ENCODE results near the gene EXOSC1.
"Not testable (repeated sequence)": the region's sequence is repeated elsewhere in the genome, so short reads cannot be mapped to it uniquely, and the experiment has no call there.

The EXOSC1 gene, protein sequence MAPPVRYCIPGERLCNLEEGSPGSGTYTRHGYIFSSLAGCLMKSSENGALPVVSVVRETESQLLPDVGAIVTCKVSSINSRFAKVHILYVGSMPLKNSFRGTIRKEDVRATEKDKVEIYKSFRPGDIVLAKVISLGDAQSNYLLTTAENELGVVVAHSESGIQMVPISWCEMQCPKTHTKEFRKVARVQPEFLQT

GRCh38 chr10:97445722-97446639, at the start of gene EXOSC1, which contains the start of gene ZDHHC16:
TSS of gene EXOSC1 (minus strand) at chr10:97446006. CDS start at chr10:97445985, 21 bp downstream.
TSS of gene ZDHHC16 (plus strand) at chr10:97446175. CDS start at chr10:97451676, 5,501 bp downstream.
- DNase-seq (ENCODE audit: low read depth), result peak; percentile 85

GRCh38 chr10:97494863-97495506, 49.2 kb upstream of the EXOSC1 start:
- no peak for DNase-seq (ENCODE audit: low read depth)

DNA sequence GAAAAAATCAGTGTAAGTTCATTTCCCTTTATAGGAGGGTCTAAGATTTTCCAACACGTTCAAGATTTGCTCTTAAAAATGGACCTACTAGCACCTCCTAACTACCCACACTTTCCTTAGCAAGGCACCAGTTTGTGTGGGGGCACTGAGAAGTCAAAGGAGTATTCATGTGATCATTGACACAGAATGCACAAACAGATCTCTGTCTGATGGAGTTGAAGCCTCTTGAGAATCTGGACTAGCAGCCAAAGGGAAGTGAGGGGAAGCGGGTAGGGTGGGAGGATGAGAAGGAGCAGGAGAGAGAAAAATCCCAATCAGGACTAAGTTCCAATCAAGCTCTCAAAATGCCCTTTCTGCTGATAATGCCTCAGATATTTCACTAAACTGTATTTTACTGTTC, 48.3 kb upstream of the EXOSC1 start:
- no peak for DNase-seq (ENCODE audit: low read depth)

- DNase-seq (ENCODE audit: low read depth), result no peak
These were observed 44.8 kb upstream of the EXOSC1 start for GRCh38 chr10:97490592-97490991.

DNA sequence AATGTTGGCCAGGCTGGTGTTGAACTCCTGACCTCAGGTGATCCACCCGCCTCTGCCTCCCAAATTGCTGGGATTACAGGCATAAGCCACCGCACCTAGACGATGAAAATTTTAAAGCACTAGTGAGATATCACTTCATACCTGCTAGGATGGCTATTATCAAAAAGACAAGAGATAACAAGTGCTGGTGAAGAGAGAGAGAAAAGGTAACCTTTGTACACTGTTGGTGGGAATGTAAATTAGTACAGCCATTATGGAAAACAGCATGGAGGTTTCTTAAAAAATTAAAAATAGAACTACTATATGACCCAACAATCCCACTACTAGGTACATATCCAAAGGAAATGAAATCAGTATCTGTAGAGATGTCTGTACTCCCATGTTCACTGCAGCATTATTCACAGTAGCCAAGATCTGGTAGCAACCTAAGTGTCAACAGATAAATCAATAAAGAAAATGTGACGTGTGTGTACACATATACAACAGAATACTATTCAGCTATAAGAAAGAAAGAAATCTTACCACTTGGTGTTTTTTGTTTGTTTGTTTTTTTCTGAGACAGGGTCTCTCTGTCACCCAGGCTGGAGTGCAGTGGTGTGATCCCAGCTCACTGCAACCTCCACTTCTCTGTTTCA, 40.0 kb upstream of the EXOSC1 start:
- DNase-seq (ENCODE audit: low read depth), result no peak

DNA sequence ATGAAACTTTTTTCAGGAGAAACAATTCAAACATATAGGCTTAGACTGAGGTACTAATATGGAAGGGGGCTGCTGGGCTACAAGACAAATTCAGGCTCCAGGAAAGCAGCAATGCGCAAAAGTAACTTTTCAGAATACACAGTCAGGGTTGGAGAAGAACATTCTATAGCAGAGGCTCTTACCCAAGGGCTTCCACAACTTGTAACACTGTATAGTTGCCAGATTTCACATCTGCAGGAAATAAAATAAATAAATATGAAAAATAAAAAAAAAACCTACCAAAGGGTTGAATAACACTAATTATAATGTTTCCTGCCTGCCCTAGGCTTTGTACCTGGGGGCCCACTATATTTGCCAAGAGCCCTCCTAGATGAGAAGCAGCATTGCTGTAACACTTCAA, 38.1 kb upstream of the EXOSC1 start:
- no peak for DNase-seq (ENCODE audit: low read depth)

- DNase-seq (ENCODE audit: low read depth), result no peak
These were observed 37.7 kb upstream of the EXOSC1 start for GRCh38 chr10:97483506-97483905.

- no peak for DNase-seq (ENCODE audit: low read depth)
These were observed 36.6 kb upstream of the EXOSC1 start for GRCh38 chr10:97482381-97482780.

- no peak for DNase-seq (ENCODE audit: low read depth)
These were observed 35.3 kb upstream of the EXOSC1 start for GRCh38 chr10:97481071-97481470.

DNA sequence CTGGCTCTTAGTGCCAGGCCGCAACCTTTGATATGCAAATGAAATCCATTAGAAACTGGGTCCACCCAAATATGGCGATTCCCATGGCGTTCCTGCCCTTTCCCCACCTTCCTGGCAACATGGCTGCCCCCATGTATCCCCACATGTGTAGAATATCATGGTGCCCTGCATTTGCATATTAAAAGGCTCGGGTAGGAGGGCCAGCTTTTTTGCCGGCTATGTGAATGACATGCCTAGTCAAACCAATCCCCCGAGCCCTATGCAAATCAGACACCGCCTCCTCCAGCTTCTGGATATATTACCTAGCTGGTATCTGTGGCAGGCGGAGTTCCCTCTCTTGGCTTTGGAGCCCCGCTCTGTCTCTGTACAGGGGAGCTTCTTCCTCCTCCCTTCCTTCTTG, 34.1 kb upstream of the EXOSC1 start:
- DNase-seq (ENCODE audit: low read depth), result no peak

DNA sequence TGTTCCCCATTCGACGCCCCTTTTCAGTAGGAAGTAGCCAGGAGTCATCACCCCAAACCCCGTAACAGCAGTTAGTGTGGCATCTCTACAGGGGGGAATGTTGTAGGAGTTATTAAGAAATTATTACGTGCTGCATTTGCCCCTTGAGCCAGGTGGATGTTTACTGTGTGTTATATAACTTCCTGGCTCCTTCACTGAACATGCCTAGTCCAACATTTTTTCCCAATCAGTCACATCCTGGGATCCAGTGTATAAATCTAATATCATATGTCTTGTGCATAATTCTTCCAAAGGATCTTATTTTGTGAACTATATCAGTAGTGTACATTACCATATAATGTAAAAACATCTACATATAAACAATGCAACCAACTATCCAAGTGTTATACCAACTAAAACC, 33.6 kb upstream of the EXOSC1 start:
- DNase-seq (ENCODE audit: low read depth), result not testable (repeated sequence)

DNA sequence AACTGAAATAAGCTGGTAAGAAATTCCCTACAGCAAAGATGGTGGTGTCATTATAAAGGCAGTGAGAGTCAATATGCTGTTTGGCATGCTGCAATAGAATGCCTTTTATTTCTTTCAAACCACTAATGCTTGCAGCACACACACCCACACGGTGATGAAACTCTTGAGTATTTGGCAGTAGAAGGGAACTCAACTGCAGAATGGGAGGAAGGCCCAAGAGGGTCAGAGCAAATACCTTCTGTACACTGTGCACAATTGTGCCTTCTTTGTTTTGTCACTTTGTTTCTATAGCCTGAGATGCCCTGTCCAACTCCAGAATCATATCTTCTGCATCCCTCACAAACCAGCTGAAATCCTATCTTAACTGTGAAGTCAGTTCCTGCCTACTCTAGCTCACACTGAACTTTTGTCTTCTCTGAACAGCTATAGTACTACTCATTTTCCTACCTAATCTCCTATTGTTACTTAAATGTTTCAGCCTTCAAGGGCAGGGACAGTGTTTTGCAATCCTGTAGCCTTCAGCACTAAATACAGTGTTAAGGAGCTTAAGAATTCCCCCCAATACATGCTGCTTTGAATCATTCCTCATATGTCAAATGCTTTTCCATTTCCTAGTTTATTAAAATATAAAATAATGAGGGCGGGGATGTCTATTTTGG, 30.3 kb upstream of the EXOSC1 start:
- no peak for DNase-seq (ENCODE audit: low read depth)

DNA sequence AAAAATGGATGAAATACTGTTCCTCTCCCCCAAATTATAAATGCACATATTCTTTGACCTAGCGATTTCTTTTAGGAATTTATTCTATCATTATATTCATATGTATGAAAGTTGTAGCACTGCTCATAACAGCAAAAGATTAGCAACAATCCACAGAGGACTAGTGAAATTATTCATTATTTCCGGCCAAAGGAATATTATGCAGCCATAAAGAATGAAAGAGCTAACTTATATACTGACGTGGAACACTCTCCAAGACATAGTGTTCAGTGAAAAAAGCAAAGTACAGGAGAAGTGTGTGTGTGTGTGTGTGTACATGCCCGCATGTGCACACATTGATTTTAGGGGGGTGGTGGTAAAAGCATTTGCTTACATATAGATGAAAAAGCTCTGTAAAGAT, 29.1 kb upstream of the EXOSC1 start:
- no peak for DNase-seq (ENCODE audit: low read depth)

DNA sequence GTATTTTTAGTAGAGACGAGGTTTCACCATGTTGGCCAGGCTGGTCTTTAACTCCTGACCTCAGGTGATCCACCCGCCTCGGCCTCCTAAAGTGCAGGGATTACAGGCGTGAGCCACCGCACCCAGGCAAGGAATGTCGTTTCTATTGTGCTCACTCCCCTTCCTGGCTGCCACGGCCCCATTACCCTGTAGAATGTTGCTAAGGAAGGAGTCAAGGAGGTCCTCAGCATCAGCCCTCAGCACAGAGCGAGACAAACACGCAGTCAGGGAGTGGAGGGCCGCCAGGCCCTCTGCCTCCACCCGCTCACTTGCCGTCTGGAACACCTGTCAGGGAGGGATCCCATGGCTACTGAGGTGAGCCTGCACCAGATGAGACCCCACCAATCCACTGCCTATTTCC, 23.0 kb upstream of the EXOSC1 start:
- not testable (repeated sequence) for DNase-seq (ENCODE audit: low read depth)

DNA sequence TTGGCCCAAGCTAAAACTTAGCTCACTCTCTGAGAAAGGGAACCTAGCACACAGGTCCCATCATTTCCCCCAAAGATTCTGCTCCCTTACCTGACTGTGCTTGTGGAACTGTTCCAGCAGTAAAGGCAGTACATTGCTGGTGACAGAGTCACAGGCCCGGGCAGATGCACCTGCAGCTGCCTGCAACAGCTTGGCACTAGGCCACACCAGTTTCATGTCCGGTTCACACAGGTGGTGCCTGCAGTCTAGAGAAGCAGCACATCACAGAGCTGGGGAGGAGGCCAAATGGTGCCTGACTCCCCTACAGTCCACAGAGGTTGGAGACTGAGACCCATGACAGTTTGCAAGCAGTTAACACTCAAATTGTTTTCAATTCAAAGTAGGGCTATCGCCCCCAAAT, 22.4 kb upstream of the EXOSC1 start:
- DNase-seq (ENCODE audit: low read depth), result no peak

GRCh38 chr10:97466755-97467154, 20.9 kb upstream of the EXOSC1 start:
- DNase-seq (ENCODE audit: low read depth), result no peak

DNA sequence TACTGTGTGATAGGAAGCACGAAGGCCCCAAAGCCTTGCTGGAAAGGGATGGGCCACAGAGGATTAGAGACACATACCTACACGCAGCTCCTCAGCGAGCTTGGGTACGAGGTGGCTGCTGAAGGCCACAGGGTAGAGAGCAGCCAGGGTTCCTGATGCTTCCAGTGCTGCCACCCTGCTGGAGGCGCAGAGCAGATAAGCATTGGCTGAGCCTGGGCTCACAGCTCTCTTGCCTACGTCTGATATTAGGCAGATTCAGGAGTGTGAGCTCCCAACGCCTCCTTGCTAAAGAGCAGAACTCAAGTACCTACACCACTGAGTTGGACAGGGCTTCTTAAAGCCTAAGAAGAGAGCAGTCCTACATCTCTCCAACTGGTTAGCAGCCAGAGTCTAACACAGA, 20.2 kb upstream of the EXOSC1 start:
- no peak for DNase-seq (ENCODE audit: low read depth)

DNA sequence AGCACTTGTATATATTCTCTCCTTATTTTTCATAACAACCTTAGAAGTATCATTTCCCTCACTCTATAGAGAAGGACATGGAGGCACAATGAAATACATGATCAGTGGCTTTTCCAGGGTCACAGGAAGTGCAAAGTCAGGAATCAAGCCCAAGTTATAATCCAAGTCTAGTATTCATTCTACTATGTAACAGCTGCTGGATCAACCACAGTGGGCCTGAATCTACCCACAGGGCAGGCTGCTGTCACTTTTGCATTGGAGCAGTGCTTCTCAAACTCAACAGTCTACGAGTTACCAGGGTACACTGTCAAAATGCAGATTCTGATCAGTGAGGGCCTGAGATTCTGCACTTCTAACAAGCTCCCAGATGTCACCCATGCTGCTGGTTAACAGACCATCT, 18.4 kb upstream of the EXOSC1 start:
- DNase-seq (ENCODE audit: low read depth), result no peak

- no peak for DNase-seq (ENCODE audit: low read depth)
These were observed 17.7 kb upstream of the EXOSC1 start for GRCh38 chr10:97463363-97464132.

- DNase-seq (ENCODE audit: low read depth), result no peak
These were observed 16.5 kb upstream of the EXOSC1 start for GRCh38 chr10:97462309-97462708.

DNA sequence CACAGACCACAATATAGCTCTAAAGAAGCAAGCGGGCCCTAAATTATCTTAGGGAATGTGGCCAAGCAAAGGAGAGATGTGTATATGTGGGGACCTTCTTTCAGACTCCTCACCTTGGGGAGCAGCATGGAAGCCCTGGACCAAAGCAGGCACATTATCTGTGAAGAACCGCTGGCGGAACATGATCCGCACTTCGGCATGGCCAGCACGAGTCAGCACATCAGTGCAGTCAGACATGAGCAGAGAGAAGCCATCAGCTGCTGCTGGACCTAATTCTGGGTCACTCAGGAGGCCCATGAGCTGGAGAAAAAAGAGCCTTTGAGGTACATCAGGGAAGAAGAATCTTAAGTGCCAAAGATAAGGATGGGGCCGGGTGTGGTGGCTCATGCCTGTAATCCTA, 14.1 kb upstream of the EXOSC1 start:
- DNase-seq (ENCODE audit: low read depth), result no peak
